ENCODE measurements around the gene SLCO3A1. TPM values are rescaled to one million over a fixed set of nuclear protein-coding genes. Genes with fewer than 3 reads are reported as not detected.

Gene SLCO3A1
- total RNA-seq, 2 experiments from 2014 or later, result 29.5 to 30.4 TPM

- H3K4me1 Mint-ChIP-seq (ENCODE audit: low read depth), result no peaks in the 10 kb centered on the region
- ATAC-seq (ENCODE audit: poor library complexity) (no peak), DNase-seq (no peak)
- H3K9me3 Mint-ChIP-seq, result no peaks in the 10 kb centered on the region
- no peak overlapping the region for H3K4me3 Mint-ChIP-seq
- CTCF ChIA-PET, result no interaction called here
- no peaks in the 10 kb centered on the region for H3K9me3 ChIP-seq (ENCODE audit: control insufficient read depth in 1 of 2, insufficient read depth in 1 of 2, low read length in 2 of 2)
- H3K27ac Mint-ChIP-seq, result no peak overlapping the region
- peaks cover 0 to 6% of the 10 kb centered on the region in 2 experiments for H3K27me3 ChIP-seq (ENCODE audit: control insufficient read depth in 1 of 2, insufficient read depth in 2 of 2, low read length in 2 of 2)
- H3K36me3 ChIP-seq (ENCODE audit: insufficient read depth, low read length), result no peaks in the 10 kb centered on the region
- H3K27me3 Mint-ChIP-seq, result no peaks in the 10 kb centered on the region
- no peak overlapping the region for H3K4me3 ChIP-seq (ENCODE audit: low read length)
- no peak overlapping the region for H3K27ac ChIP-seq (ENCODE audit: low read depth in 1 of 2, low read length in 2 of 2)
- POLR2A ChIA-PET, result no interaction called here
- intact Hi-C loops (cut with DNase I, micrococcal nuclease), result no loop called here
- TF ChIP-seq, protein P1, sequence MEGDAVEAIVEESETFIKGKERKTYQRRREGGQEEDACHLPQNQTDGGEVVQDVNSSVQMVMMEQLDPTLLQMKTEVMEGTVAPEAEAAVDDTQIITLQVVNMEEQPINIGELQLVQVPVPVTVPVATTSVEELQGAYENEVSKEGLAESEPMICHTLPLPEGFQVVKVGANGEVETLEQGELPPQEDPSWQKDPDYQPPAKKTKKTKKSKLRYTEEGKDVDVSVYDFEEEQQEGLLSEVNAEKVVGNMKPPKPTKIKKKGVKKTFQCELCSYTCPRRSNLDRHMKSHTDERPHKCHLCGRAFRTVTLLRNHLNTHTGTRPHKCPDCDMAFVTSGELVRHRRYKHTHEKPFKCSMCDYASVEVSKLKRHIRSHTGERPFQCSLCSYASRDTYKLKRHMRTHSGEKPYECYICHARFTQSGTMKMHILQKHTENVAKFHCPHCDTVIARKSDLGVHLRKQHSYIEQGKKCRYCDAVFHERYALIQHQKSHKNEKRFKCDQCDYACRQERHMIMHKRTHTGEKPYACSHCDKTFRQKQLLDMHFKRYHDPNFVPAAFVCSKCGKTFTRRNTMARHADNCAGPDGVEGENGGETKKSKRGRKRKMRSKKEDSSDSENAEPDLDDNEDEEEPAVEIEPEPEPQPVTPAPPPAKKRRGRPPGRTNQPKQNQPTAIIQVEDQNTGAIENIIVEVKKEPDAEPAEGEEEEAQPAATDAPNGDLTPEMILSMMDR (IDR thresholded peaks at IDR 0.05), result no peak
- H3K36me3 Mint-ChIP-seq (ENCODE audit: low read depth), result no peaks in the 10 kb centered on the region
- no peaks in the 10 kb centered on the region for H3K4me1 ChIP-seq (ENCODE audit: insufficient read depth, low read length)
These were observed 341.7 kb downstream of the SLCO3A1 start for GRCh38 chr15:92195241-92195640.

DNA sequence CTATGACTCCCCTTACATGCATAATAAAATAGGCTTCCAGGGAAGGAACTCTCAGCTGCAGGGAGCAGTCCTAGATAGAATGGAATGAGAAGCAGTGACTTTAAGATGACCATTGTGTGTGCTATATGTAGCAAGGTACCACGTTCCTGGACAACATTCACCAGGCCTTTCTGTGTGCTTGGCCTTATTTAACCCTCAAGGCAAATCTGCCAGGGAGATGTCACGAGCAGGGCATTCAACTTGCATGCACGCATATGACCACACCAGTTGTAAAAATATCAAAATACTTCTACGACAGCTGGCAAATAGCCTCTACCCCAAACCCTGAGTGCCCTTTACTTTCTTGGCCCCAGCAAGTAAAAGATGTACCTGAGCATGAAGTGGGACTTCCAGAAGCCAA is 342.8 kb downstream of the SLCO3A1 start:
- DNase-seq (no peak), ATAC-seq (ENCODE audit: poor library complexity) (no peak)
- H3K36me3 ChIP-seq (ENCODE audit: insufficient read depth, low read length), result no peaks in the 10 kb centered on the region
- intact Hi-C loops (cut with DNase I, micrococcal nuclease), result no loop called here
- CTCF ChIA-PET, result no interaction called here
- no peak overlapping the region for H3K4me3 Mint-ChIP-seq
- POLR2A ChIA-PET, result no interaction called here
- H3K27me3 Mint-ChIP-seq, result no peaks in the 10 kb centered on the region
- peaks cover 0 to 6% of the 10 kb centered on the region in 2 experiments for H3K27me3 ChIP-seq (ENCODE audit: control insufficient read depth in 1 of 2, insufficient read depth in 2 of 2, low read length in 2 of 2)
- no peaks in the 10 kb centered on the region for H3K4me1 ChIP-seq (ENCODE audit: insufficient read depth, low read length)
- no peak overlapping the region for H3K27ac Mint-ChIP-seq
- H3K9me3 ChIP-seq (ENCODE audit: control insufficient read depth in 1 of 2, insufficient read depth in 1 of 2, low read length in 2 of 2), result no peaks in the 10 kb centered on the region
- H3K9me3 Mint-ChIP-seq, result no peaks in the 10 kb centered on the region
- H3K27ac ChIP-seq (ENCODE audit: low read depth in 1 of 2, low read length in 2 of 2), result no peak overlapping the region
- no peaks in the 10 kb centered on the region for H3K36me3 Mint-ChIP-seq (ENCODE audit: low read depth)
- H3K4me3 ChIP-seq (ENCODE audit: low read length), result no peak overlapping the region
- no peaks in the 10 kb centered on the region for H3K4me1 Mint-ChIP-seq (ENCODE audit: low read depth)
- TF ChIP-seq, protein P1 (IDR thresholded peaks at IDR 0.05), result no peak

DNA sequence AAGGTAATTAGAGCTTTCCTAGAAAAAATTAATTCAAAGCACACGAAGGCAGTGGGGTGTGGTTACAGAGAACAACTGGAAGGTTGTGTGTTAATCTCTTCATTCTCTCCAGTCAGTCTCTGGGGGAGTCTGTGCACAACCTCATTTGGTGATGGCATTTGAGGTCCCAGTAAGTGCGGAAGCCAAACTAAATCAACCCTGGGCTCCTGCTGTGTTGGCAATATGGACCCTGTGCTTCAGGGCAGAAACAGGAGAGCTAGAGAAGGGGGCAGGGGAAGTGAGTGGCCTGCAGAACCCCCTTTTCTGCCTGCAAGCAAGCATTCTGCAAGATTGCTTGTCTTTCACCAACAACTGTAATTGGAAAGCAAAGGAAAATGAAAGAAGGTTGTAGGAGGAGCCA is 344.2 kb downstream of the SLCO3A1 start:
- no peaks in the 10 kb centered on the region for H3K9me3 ChIP-seq (ENCODE audit: control insufficient read depth in 1 of 2, insufficient read depth in 1 of 2, low read length in 2 of 2)
- H3K4me1 ChIP-seq (ENCODE audit: insufficient read depth, low read length), result no peaks in the 10 kb centered on the region
- H3K9me3 Mint-ChIP-seq, result no peaks in the 10 kb centered on the region
- no peak overlapping the region for H3K4me3 Mint-ChIP-seq
- H3K4me1 Mint-ChIP-seq (ENCODE audit: low read depth), result no peaks in the 10 kb centered on the region
- DNase-seq, result no peak
- TF ChIP-seq, protein P1 (IDR thresholded peaks at IDR 0.05), result no peak
- H3K27me3 ChIP-seq (ENCODE audit: control insufficient read depth in 1 of 2, insufficient read depth in 2 of 2, low read length in 2 of 2), result peaks cover 0 to 6% of the 10 kb centered on the region in 2 experiments
- no peaks in the 10 kb centered on the region for H3K27me3 Mint-ChIP-seq
- ChIA-PET CTCF (no interaction called here), POLR2A (no interaction called here)
- H3K36me3 Mint-ChIP-seq (ENCODE audit: low read depth), result no peaks in the 10 kb centered on the region
- H3K4me3 ChIP-seq (ENCODE audit: low read length), result no peak overlapping the region
- intact Hi-C loops (cut with DNase I, micrococcal nuclease), result no loop called here
- ATAC-seq (ENCODE audit: poor library complexity), result no peak
- no peaks in the 10 kb centered on the region for H3K36me3 ChIP-seq (ENCODE audit: insufficient read depth, low read length)
- H3K27ac Mint-ChIP-seq, result no peak overlapping the region
- no peak overlapping the region for H3K27ac ChIP-seq (ENCODE audit: low read depth in 1 of 2, low read length in 2 of 2)

All from CD4-positive, alpha-beta T cell (primary cell).